ENCODE data around the gene KANSL3. TPM values are rescaled to one million over a fixed set of nuclear protein-coding genes. Genes with fewer than 3 reads are reported as not detected.

Gene KANSL3
- total RNA-seq, 1 donor from 2014 or later: 56.1 TPM

GRCh38 chr2:96625571-96626552 lies 12.2 kb downstream of the KANSL3 start:
- Histone ChIP-seq H3K4me3 (no peak overlapping the region), H3K27ac (peak overlapping the region; percentile 41 to 65), H3K27me3 (no peaks in the 10 kb centered on the region), H3K36me3 (peaks cover 13 to 37% of the 10 kb centered on the region in 2 donors), H3K9me3 (no peaks in the 10 kb centered on the region), H3K4me1 (peaks cover 5 to 19% of the 10 kb centered on the region in 2 donors)
- no peak for TF ChIP-seq CTCF (IDR thresholded peaks at IDR 0.05)
- intact Hi-C loops (cut with DNase I): loop anchor here (5.0 kb wide), 1 partner anchor 41 kb away; no protein-coding TSS in a partner anchor
- DNase-seq (ENCODE audit: low spot score in 2 of 2): no peak

GRCh38 chr2:96623116-96623515 lies 15.0 kb downstream of the KANSL3 start:
- TF ChIP-seq CTCF (IDR thresholded peaks at IDR 0.05): no peak
- intact Hi-C loops (cut with DNase I): no loop called here
- peak overlapping the region in 1 of 2 donors; percentile 12 for H3K27ac ChIP-seq
- peaks cover 5 to 27% of the 10 kb centered on the region in 2 donors for H3K4me1 ChIP-seq
- DNase-seq (ENCODE audit: low spot score in 2 of 2): no peak
- H3K27me3 ChIP-seq: no peaks in the 10 kb centered on the region
- peaks cover 10 to 24% of the 10 kb centered on the region in 2 donors for H3K36me3 ChIP-seq
- no peaks in the 10 kb centered on the region for H3K9me3 ChIP-seq
- H3K4me3 ChIP-seq: no peak overlapping the region

- Histone ChIP-seq H3K27me3 (no peaks in the 10 kb centered on the region), H3K9me3 (no peaks in the 10 kb centered on the region), H3K36me3 (peaks cover 10 to 18% of the 10 kb centered on the region in 2 donors), H3K4me3 (no peak overlapping the region), H3K27ac (no peak overlapping the region), H3K4me1 (peaks cover 8 to 31% of the 10 kb centered on the region in 2 donors)
- no peak for DNase-seq (ENCODE audit: low spot score in 2 of 2)
- intact Hi-C loops (cut with DNase I): no loop called here
- no peak for TF ChIP-seq CTCF (IDR thresholded peaks at IDR 0.05)
These were observed 15.6 kb downstream of the KANSL3 start for GRCh38 chr2:96622544-96622943.

- peak in 1 of 2 donors; percentile 77 for DNase-seq (ENCODE audit: low spot score in 2 of 2)
- Histone ChIP-seq H3K4me3 (no peak overlapping the region), H3K27ac (peak overlapping the region; percentile 67), H3K9me3 (no peaks in the 10 kb centered on the region), H3K4me1 (peaks cover 3 to 25% of the 10 kb centered on the region in 2 donors), H3K36me3 (peaks cover 14 to 16% of the 10 kb centered on the region in 2 donors), H3K27me3 (no peaks in the 10 kb centered on the region)
- intact Hi-C loops (cut with DNase I): loop anchor here (5.0 kb wide), 1 partner anchor 199 kb away; the partner anchor contains the start of gene CNNM3
- TF ChIP-seq CTCF (IDR thresholded peaks at IDR 0.05): no peak
These were observed 19.4 kb downstream of the KANSL3 start for GRCh38 chr2:96618596-96619283.

DNA sequence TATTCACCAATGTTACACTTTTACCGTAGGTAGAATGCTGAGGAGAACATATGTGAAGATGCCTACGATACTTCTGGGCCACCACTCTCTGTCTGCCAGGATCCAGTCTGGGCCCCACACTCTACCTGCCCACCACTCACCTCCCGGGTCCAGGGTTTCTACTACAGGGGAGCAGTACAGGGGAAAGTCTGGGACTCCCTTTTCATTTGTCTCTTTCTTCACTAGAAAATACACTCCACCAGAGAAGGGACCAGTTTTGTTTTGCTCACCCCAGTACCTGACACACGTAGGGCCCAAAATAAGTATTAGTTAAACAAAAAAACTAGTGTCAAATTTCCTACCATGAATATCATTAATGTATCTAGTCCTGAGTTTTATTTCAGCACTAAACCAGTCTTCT lies 21.1 kb downstream of the KANSL3 start:
- Histone ChIP-seq H3K4me3 (no peak overlapping the region), H3K4me1 (peaks cover 3 to 25% of the 10 kb centered on the region in 2 donors), H3K27ac (peak overlapping the region; percentile 64 to 67), H3K27me3 (no peaks in the 10 kb centered on the region), H3K9me3 (no peaks in the 10 kb centered on the region), H3K36me3 (peaks cover 29 to 33% of the 10 kb centered on the region in 2 donors)
- intact Hi-C loops (cut with DNase I): loop anchor here (1.0 to 5.0 kb wide), 2 partner anchors 20 to 200 kb away; partner anchors contain the start of gene CNNM3
- no peak for TF ChIP-seq CTCF (IDR thresholded peaks at IDR 0.05)
- DNase-seq (ENCODE audit: low spot score in 2 of 2): no peak

All from ascending aorta (tissue), 2 donors.